ENCODE results near the gene SLC35G4. TPM values are rescaled to one million over a fixed set of nuclear protein-coding genes. Genes with fewer than 3 reads are reported as not detected.
"Not testable (repeated sequence)": the region's sequence is repeated elsewhere in the genome, so short reads cannot be mapped to it uniquely, and the experiment has no call there.

Gene SLC35G4
- total and polyA plus RNA-seq, 2 of the 4 experiments (the other 2 are of a cell fraction), result not detected

- WGBS, 2 experiments (ENCODE audit: extremely low coverage in 2 of 2, insufficient read length in 1 of 2), result 89% methylated on average over 5 of the region's 21 CpGs; no CpG with 5 or more reads in 1 of the 2 experiments
- H2BK5ac ChIP-seq (ENCODE audit: low read depth, low read length, poor library complexity, severe bottlenecking); ATAC-seq (ENCODE audit: low read depth); H3K9me3 ChIP-seq (ENCODE audit: control insufficient read depth, insufficient read depth, low read length); H2AK9ac ChIP-seq (replicated peaks; ENCODE audit: low read depth, low read length, poor library complexity); H3K18ac ChIP-seq (ENCODE audit: low read depth, low read length); BruUV-seq (replicated peaks); H4K91ac ChIP-seq (ENCODE audit: insufficient read depth, low read depth, low read length); H4K20me1 ChIP-seq (ENCODE audit: insufficient read depth, low read length); H2BK15ac ChIP-seq (ENCODE audit: low read depth, low read length); dilution Hi-C loops (cut with HindIII; ENCODE audit: low sequenced_read_pairs, unreplicated experiment); CTCF ChIA-PET; H2AK5ac ChIP-seq (ENCODE audit: low read depth, low read length); H2BK120ac ChIP-seq (ENCODE audit: low read depth, low read length); H2AFZ ChIP-seq (replicated peaks; ENCODE audit: low read length, poor library complexity); H3K4ac ChIP-seq (ENCODE audit: low read depth, low read length); H3K4me3 ChIP-seq (ENCODE audit: insufficient read depth, low read depth, low read length); in situ Hi-C loops (cut with MboI; ENCODE audit: low sequenced_read_pairs); intact Hi-C loops (cut with micrococcal nuclease); H4K8ac ChIP-seq (ENCODE audit: low read depth in 2 of 2, low read length in 2 of 2); POLR2A ChIA-PET (ENCODE audit: unreplicated experiment); H4K5ac ChIP-seq (ENCODE audit: low read depth, low read length); H3K23ac ChIP-seq (ENCODE audit: low read depth, low read length); H3K27me3 ChIP-seq (ENCODE audit: control insufficient read depth, insufficient read depth, low read length); H3K4me1 ChIP-seq (ENCODE audit: control insufficient read depth, insufficient read depth, low read length); H3K9ac ChIP-seq (ENCODE audit: low read depth, low read length); H3K4me2 ChIP-seq (ENCODE audit: low read depth, low read length); H2BK20ac ChIP-seq (ENCODE audit: low read depth, low read length); H3K36me3 ChIP-seq (ENCODE audit: control insufficient read depth, insufficient read depth, low read length); DNase-seq; H3K27ac ChIP-seq (ENCODE audit: insufficient read depth, low read length); H3K56ac ChIP-seq (ENCODE audit: extremely low read depth, insufficient read depth, low read length); H3K9me1 ChIP-seq (ENCODE audit: insufficient read depth, low read length); H3K14ac ChIP-seq (replicated peaks; ENCODE audit: low read depth, low read length); H3K79me1 ChIP-seq (ENCODE audit: low read depth in 1 of 2, low read length in 2 of 2): not testable (repeated sequence)
These were observed 4.6 kb downstream of the SLC35G4 start for GRCh38 chr18:11614042-11614441.

- H3K79me1 ChIP-seq (ENCODE audit: low read depth in 1 of 2, low read length in 2 of 2); H3K9ac ChIP-seq (ENCODE audit: low read depth, low read length); H3K27ac ChIP-seq (ENCODE audit: insufficient read depth, low read length); intact Hi-C loops (cut with micrococcal nuclease); H3K27me3 ChIP-seq (ENCODE audit: control insufficient read depth, insufficient read depth, low read length); H4K8ac ChIP-seq (ENCODE audit: low read depth in 2 of 2, low read length in 2 of 2); H2BK120ac ChIP-seq (ENCODE audit: low read depth, low read length); H2BK5ac ChIP-seq (ENCODE audit: low read depth, low read length, poor library complexity, severe bottlenecking); H2AFZ ChIP-seq (replicated peaks; ENCODE audit: low read length, poor library complexity); H2AK5ac ChIP-seq (ENCODE audit: low read depth, low read length); H4K20me1 ChIP-seq (ENCODE audit: insufficient read depth, low read length); H4K5ac ChIP-seq (ENCODE audit: low read depth, low read length); H3K23ac ChIP-seq (ENCODE audit: low read depth, low read length); H4K91ac ChIP-seq (ENCODE audit: insufficient read depth, low read depth, low read length); POLR2A ChIA-PET (ENCODE audit: unreplicated experiment); H3K36me3 ChIP-seq (ENCODE audit: control insufficient read depth, insufficient read depth, low read length); H3K4me2 ChIP-seq (ENCODE audit: low read depth, low read length); H3K56ac ChIP-seq (ENCODE audit: extremely low read depth, insufficient read depth, low read length); H2BK20ac ChIP-seq (ENCODE audit: low read depth, low read length); H3K9me1 ChIP-seq (ENCODE audit: insufficient read depth, low read length); H3K14ac ChIP-seq (replicated peaks; ENCODE audit: low read depth, low read length); in situ Hi-C loops (cut with MboI; ENCODE audit: low sequenced_read_pairs); dilution Hi-C loops (cut with HindIII; ENCODE audit: low sequenced_read_pairs, unreplicated experiment); DNase-seq; H3K4me1 ChIP-seq (ENCODE audit: control insufficient read depth, insufficient read depth, low read length); H3K4me3 ChIP-seq (ENCODE audit: insufficient read depth, low read depth, low read length); H2BK15ac ChIP-seq (ENCODE audit: low read depth, low read length); CTCF ChIA-PET; H3K18ac ChIP-seq (ENCODE audit: low read depth, low read length); BruUV-seq (replicated peaks); H3K4ac ChIP-seq (ENCODE audit: low read depth, low read length); ATAC-seq (ENCODE audit: low read depth); H3K9me3 ChIP-seq (ENCODE audit: control insufficient read depth, insufficient read depth, low read length); H2AK9ac ChIP-seq (replicated peaks; ENCODE audit: low read depth, low read length, poor library complexity): not testable (repeated sequence)
- no CpG with 5 or more reads among the region's 6 CpGs for WGBS, 2 experiments (ENCODE audit: extremely low coverage in 2 of 2, insufficient read length in 1 of 2)
These were observed 5.6 kb downstream of the SLC35G4 start for GRCh38 chr18:11614981-11615380.
